GM18502 (cell line): ENCODE measurements around the gene GPR4.
A peak's percentile ranks its signal among the peaks of the same experiment; 100 is the strongest.

ENCODE experiments used
- ATAC-seq: cut with Tn5 transposase; IDR thresholded peaks from one replicate; pipeline ENCODE4 v1.9.1; 2021; ENCODE audit warnings: mild to moderate bottlenecking; ENCODE audit not compliant: unreplicated experiment, poor library complexity

Gene GPR4

DNA sequence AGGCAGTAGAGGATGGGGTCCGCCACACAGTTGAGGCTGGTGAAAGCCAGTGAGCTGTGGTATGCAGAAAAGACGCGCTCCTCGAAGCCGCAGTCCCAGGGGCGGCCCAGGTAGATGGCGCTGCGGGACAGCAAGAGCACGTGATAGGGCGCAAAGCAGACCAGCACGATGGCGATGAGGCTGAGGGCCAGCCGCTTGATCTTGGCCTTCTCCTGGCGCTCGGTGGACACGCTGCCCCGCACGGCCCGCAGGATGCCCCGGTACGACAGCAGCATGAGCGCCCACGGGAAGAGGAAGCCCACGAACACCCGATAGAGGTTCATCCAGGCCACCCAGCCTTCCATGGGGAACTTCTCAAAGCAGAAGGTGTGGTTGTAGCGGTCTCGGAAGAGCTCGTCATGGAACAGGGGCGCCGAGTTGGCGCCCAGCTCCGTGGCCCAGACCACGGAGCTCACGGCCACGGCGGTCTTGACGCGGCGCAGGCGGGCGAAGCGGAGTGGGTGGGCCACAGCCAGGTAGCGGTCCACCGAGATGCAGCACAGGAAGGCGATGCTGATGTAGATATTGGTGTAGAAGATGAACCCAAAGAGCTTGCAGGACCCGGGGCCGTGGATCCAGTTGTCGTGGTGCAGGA is 10.9 kb downstream of the GPR4 start:
- no peak for ATAC-seq

DNA sequence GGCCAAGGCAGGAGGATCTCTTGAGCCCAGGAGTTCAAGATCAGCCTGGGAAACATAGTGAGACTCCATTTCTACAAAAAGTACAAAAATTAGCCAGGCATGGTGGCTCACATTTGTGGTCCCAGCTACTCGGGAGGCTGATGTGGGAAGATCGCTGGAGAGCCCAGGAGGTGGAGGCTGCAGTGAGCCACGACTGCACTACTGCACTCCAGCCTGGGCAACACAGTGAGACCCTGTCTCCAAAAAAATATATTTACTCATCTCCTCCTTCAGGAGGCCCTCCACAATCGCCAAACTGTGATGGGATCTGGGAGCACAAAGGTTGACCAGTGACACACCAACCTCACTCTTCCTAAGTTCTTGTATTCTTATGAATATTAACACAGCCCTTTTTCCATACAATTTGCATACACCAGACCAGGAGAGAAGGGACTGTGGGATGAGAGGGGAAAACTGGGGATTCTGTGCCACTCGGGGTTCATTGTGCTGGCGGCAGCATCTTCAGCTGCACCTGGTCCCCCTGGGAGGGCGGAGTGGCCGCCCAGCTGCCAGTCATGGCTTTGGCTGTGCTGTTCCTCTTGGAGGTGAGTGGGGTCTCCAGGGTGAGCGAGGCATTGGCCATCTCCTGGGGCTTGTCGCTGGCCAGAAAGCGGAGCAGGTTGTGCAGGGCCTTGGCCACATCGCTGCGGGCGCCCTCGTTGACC is 11.6 kb downstream of the GPR4 start:
- no peak for ATAC-seq

DNA sequence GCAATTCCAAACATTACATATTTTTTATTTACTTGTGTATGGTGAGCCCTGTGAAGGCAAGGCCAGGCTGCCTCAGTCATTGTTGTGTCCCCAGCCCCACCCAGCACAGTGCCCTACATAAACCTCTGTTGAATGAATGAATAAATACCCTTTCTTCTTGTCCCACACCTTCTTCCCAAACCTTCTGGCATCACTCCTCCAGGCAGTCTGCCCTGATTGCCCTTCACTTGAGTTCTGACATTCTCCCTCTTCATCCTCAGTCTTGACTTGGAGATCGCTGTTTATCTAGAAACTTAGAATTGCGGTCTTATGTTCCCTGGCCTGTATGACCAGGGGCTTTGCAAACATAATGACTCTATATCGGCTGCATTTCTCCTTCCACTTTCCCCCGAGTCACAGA is 12.2 kb downstream of the GPR4 start:
- ATAC-seq = no peak

DNA sequence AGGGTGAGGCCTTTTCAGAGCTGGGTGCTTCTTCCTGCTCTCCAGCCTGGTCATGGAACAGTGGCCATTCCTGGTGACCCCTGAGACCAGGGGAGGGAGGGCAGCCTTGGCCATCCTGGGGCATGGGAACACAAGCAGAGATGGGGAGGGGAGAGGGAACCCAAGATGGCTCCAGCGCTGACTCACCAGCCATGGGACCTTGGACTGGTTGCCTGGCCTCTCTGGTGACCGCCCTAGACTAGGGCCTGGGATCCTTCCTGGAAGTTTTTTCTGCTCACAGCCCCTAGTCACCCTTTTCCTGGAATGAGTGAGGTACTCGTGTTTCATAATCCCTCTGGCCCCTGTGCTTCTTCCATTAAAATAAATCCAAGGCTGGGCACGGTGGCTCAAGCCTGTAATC is 14.1 kb downstream of the GPR4 start:
- ATAC-seq = no peak

DNA sequence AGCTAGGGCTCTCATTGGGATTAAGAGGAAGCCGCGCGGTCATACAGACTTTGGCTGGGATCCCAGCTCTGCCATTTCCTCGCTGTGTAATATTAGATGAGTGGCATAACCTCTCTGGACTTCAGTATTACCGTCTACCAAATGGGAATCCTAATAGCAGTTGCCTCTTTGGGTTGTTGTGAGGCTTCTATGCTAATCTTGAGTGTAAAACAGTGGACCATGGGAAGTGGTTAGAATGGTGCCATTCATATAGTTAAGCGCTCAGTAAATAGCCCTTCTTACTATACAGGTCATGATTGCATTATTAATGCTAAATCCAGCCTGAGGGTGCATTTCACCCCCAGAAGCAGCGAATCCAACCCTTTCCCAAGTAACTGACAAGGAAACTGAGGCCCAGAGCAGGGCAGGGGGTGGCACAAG is 16.8 kb downstream of the GPR4 start:
- ATAC-seq = no peak

DNA sequence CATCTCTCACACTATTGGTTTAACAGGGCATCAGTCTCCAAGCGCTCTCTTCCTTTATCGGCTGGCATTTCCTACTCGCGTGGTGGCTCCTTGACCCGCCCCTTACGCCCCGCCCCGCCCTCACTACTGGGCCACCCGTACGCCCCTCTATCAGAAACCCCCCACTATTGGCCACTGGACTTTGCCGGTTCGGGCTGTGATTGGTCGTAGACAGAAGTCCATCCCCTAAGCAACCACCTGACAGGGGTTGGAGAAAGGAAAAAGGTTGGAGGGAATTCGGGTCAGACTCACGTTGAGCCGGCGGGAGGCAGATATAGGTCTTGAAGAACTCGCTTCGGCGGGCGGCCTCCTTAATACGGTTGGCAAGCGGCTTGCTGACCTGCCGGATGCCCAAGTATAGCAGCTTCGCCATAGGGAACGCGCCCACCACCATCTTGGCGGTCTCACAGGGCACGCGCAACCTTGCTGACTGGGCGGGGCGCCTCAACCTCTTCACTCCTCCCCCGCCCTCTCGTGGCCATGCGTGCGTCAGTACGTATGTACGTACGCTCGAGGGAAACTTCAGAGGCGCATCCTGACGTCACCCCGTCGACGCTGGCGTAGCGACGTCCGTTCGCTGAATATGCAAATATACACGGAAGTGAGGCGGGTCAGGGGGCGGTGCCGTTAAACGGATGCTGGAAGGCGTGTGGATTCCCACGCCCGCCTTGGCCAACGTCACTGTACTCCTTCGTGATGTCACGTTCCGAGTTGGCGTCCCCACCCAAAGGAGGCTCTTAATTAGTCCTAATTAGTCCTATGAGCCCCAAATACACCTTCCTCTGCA is 17.5 kb downstream of the GPR4 start, which contains the start of gene OPA3:
Gene OPA3 (minus strand): TSS at position 471 of the 826 bp plus-strand sequence. CDS start 38 bp downstream, at position 433.
- peak; percentile 87 for ATAC-seq

DNA sequence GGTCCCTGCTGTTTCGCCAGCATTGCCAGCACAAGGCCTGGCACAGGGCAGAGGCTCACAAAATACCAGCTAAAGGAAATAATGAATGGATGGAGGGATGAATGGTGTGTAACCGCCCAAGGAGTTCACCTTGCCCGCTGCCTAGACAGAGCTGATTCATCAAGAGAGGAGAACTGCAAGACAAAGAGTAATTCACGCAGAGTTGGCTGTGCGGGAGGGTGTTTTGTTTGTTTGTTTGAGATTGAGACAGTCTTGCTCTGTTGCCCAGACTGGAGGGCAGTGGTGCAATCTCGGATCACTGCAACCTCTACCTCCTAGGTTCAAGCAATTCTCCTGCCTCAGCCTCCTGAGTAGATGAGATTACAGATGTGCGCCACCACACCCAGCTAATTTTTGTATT is 20.4 kb downstream of the GPR4 start:
- no peak for ATAC-seq

DNA sequence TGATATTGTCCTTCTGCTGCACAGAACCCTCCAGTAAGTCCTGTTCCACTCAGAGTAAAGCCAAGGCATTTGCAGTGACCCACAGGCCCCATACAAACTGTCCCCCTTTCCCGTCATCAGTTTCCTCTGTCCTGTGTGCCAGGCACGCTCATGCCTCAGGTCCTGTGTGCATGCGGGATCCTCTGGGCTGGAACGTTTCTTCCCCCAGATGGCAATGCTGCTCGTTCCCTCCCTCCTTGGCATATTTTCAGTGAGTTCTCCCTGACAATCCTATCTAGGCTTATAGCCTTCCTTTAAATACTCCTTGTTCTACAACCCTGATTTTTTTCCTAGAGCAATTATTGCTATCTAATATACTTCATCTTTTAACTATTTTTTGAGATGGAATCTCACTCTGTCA is 23.2 kb downstream of the GPR4 start:
- ATAC-seq = no peak

DNA sequence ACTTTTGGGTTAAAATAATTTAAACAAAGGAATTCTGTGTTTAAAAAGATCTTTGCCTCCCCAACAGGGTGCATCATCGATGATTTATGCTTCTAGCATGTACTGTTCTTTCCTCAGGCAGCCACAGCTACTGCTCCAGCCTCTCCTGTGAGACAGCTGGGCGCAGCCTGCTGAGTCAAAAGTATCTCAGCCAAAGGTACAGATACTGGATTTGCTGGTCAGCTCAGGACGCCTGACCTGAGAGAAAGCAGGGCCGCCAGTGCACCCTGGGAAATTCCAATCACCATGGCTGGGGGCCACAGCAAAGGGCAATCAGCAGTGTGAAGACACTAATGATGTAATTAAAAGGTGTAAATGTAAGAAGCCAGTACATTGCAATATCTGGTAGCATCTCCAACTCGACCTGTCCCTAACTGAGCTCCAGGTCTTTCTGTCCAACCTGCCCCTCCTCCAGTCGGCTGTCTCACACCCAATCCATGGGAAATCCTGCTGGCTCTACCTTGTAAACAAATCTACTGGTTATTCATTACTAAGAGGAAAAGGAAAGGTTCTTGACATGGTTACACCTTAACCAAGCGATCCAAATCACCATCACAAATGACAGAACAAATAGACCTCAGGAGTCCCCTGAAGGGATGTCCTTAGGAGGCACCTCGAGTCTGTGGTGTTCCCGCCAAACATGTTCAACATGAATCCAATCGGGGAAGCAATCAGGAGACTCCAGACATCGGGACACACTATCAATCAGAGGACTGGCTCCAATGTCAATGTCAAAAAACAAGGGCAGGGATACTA is 24.7 kb downstream of the GPR4 start:
- no peak for ATAC-seq

DNA sequence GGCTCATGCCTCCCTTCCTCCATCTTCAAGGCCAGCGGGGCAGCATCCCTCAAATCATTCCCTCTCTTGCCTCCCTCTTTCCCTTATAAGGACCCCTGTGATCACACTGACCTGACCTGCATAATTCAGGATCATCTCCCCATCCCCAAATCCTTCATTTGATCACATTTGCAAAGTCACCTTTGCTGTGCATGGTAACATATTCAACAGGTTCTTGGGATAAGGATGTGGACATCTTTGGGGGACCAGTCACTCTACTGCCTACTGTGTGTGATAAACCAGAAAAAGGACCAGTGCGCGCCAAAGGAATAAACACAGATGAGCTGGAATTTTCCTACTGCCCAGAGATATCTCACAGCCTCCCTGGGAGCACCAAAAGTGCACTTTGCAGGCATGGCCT is 25.3 kb downstream of the GPR4 start:
- no peak for ATAC-seq

DNA sequence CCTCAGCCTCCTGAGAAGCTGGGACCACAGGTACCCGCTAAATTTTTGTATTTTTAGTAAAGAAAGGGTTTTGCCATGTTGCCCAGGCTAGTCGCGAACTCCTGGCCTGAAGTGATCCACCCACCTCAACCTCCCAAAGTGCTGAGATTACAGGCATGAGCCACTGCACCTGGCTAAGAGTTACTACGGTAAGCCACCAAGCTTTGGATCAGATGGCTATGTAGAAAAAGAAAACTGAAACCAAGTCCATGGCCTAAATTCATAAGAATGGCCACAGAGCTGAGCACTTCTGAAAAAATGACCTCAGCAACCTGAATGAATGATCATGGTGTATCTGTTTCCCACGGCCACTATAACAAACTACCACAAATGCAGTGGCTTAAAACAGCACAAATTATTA is 26.8 kb downstream of the GPR4 start:
- ATAC-seq = no peak

DNA sequence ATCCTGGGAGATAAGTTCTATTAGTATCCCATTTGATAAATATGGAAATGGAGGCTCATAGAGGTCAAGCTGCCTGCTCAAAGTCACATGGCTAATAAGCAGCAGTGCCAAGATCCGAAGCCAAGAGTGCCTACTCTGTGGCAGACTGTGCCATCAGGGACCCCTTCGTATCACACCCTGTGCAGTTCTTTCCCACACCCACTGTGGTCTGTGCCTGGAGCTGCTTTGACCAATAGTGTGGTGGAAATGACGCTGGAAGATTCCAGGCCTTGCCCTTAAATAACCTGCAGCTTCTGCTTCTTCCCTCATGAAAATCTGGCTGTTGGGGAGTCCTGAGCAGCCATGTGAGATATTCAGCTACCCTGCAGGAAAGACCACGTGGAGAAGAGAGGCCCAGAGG is 27.5 kb downstream of the GPR4 start:
- ATAC-seq = no peak

DNA sequence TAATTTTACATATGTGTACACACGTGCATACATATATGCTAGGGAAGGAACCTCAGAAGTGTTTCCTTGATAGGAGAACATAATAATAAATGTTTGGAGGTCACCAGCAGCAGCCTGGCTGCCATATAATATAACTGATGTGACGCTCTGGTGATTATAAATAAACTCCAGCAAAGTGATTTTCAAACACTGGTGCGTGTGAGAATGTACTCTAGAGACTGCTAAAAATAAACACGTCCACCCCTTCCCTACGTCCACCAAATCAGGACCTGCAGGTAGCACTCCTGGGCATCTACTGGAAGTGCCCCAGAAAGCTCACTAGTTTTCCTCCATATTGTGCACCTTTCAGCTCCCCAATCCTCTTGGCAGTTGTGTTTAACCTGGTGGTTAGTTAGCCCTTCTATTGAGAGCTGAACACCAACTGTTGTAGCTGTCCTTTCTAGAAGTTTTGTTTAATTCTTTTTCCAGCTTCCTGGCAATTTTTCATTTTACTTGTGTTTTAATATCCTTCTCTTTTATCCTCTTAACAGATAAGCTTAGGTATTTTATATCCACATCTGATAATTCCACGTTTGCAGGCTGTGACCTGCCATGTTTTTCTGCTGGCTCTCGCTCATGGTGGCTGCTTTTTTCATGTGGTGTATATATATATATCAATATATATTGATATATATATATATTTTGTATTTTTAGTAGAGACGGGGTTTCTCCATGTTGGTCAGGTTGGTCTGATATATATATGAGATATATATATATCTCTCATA is 30.4 kb downstream of the GPR4 start:
- ATAC-seq = no peak

DNA sequence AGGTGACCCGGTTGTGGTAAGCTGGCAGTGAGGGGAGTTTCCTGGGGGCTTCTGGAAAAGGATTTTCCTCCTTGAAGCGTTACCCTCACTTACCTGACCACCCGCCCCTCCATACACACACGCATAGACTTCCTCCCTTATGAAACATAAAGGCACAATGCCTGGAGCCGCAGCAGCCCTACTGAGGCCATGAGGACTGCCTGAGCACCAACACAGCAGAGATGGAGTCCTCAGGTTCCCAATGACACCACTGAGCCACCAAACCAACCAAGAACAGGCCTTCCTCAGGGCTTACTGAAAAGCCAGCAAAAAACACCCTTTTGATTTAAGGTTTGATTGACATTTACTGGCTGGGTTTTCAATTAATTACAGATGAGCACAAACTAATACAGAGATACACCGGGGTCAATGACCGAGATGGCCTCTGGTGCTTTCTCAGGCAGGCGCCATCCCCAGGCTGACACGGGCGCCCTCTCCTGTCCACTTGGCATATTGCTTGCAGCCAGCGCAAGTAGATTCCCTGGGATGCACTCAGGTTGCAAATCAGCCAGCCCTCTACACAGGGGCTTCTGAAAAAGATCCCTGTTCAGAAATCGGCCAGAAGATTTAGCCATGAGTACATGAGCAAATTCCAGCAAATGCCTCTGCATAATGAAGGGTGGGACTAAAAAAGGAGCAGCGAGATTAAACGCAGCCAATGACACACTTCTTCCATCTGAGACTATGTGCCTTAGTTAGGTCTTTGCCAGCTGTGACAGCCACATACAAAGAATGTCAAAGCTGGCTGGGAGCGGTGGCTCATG is 32.2 kb downstream of the GPR4 start:
- no peak for ATAC-seq

DNA sequence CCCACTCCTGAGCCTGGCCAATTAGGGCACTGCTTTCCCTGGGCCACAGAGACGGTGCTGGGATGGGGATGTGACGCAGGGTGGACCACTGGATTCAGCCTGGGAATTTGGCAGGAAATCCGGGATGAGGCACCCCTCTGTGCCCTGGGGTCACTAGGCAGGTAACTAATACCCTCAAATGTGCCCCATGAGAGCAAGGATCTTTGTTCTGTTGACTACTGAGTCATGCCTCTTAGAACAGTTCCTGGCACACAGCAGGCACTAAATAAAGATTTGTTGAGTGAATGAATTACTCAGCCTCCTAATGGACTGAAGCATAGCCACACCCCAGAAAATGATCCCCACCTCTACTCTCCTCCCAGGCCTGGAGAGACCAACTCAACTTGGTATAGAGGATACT is 33.3 kb downstream of the GPR4 start:
- no peak for ATAC-seq

DNA sequence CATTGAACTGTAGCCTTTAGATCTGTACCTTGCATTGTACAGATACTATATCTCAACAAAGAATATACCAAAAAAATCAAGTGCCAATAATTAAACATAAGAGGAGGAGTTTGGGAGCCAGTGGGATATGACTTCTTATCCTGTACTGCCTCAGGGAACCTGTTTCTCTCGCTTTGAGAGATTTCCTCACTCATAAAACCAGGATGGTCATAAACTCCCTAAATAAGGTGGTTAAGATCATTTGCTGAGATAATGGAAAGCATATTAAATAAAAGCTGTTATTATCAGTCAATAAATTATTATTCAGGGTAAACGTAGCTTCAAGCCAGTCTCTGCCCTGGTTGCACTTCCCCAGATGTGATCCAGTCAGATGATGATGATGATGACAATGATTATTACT is 34.4 kb downstream of the GPR4 start:
- ATAC-seq = no peak

DNA sequence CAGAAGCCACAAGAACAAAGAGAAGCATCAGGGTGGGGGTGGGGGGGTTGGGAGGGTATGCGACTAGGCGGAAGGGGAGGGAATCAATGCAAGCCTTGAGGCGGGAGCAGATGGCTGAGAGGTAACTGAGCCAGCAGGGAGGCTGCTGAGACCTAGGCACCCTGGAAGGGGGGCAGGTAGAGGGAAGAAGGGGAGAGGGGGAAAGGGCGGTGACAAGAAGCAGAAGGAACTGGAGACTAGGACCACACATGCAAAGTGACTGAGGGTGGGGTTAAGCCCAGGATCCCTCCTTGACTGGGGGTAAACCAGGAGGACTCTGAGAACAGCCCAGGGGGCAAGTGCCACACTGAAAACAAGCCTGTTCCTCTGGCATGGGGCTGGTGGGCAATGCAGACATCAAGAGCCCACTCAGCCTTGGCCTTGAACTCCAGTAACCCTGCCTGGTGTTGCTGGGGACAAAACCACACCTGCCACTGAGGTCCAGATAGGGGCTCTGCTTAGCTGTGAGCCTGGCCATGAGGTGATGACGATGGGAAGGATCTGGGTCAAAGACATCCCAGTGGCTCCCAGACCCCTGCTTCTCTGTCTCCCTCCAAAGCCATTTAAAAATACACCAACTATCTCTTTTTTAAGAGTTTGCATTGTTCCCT is 37.8 kb downstream of the GPR4 start:
- no peak for ATAC-seq

DNA sequence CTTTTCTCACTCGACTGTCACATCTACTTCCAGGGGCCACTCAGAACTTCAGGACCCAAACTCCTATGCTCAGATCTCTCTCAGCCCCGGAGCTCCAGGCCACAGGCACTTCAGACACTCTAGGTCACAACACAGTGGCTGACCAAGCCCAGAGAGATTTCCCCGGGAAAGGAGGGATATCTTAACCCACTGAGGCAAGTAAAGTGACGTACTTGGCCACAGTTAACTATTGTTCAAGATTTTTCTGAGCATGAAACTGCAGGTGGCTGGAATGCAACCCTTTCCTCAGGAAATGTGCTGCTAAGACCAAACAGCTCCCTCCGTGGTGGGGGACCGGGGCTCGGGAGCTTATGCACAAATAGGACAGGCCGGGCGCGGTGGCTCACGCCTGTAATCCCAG is 41.3 kb downstream of the GPR4 start:
- no peak for ATAC-seq

DNA sequence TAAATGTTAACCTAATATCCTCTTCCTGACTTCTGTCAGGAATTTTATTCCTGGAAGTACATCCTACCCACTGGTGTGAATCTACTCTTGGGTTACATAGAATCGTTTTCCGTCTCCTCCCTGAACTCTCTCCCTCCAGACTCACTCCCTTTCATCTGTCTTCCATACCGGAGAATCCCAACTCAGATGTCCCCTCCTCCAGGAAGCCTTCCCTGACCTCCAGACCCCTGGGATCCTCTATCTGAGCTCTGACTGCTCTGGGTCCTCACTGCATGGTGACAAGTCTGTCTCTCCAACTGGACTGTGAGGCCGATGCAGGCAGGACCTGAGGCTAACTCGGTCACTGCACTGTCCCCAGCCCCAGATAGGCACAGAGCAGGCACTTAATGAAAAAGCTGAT is 42.0 kb downstream of the GPR4 start:
- no peak for ATAC-seq
